MG63 (cell line): ENCODE data around the gene DUSP2. TPM values are rescaled to one million over a fixed set of nuclear protein-coding genes. Genes with fewer than 3 reads are reported as not detected.

Experiments used
- DNase-seq: peaks from one replicate; pipeline ENCODE4 v3.0.0-alpha.2; 2020
- H3K27me3 ChIP-seq: fragments of 250-450 bp; sonication (Bioruptor Pico); 2 replicates; pipeline ENCODE4 v1.5.1; 2020; ENCODE audit warnings: mild to moderate bottlenecking, moderate library complexity
- H3K36me3 ChIP-seq: fragments of 250-450 bp; sonication (Bioruptor Pico); 2 replicates; pipeline ENCODE4 v1.5.1; 2020; ENCODE audit warnings: mild to moderate bottlenecking, moderate library complexity
- H3K4me3 ChIP-seq: fragments of 250-450 bp; sonication (Bioruptor Pico); 2 replicates; pipeline ENCODE4 v1.5.1; 2020; ENCODE audit warnings: mild to moderate bottlenecking, moderate library complexity
- H3K9me3 ChIP-seq: fragments of 250-450 bp; sonication (Bioruptor Pico); 2 replicates; pipeline ENCODE4 v1.5.1; 2020; ENCODE audit warnings: mild to moderate bottlenecking, moderate library complexity
- total RNA-seq: library from RNA; depleted of rRNA; stranded (reverse); fragments of >200 nt; shearing (Covaris generic); gene quantifications from 2 replicates; pipeline ENCODE4 v1.2.3, GENCODE V29; 2014; ENCODE audit warnings: low replicate concordance

DUSP2 gene
- total RNA-seq, 1 experiment from 2014 or later: 8.7 TPM

GRCh38 chr2:96124406-96125265 is 20.6 kb downstream of the DUSP2 start:
- no peaks in the 10 kb centered on the region for H3K9me3 ChIP-seq
- H3K4me3 ChIP-seq: no peak overlapping the region
- no peaks in the 10 kb centered on the region for H3K36me3 ChIP-seq
- no peaks in the 10 kb centered on the region; the same call in 1 of the 2 replicates for H3K27me3 ChIP-seq
- DNase-seq: no peak

GRCh38 chr2:96123936-96124335 is 21.3 kb downstream of the DUSP2 start:
- no peak for DNase-seq

DNA sequence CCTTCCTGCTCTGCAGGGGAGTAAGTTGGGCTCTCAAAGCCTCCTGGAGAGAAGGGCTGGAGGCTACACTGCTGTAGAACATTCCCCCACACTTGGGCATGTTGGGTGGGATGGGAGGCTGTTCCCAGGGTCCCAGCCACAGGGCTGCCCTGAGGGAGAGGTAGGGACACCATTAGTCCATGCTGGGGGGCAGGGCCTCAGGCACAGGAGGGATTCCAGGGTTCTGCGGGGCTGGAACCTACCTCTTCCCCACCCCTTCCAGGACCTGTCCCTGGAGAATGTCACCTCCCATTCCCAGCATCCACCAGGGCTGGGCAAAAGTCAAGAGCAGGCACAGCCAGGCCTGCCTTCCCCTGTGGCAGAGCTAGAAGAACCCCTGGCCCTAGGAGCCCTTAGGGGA is 21.9 kb downstream of the DUSP2 start:
- Histone ChIP-seq H3K4me3 (no peak overlapping the region), H3K36me3 (no peaks in the 10 kb centered on the region), H3K9me3 (no peaks in the 10 kb centered on the region), H3K27me3 (no peaks in the 10 kb centered on the region; the same call in 1 of the 2 replicates)
- no peak for DNase-seq

More at GRCh38 chr2:96123936-96124335, 21.3 kb downstream of the DUSP2 start:
- no peaks in the 10 kb centered on the region; the same call in 1 of the 2 replicates for H3K27me3 ChIP-seq
- no peak overlapping the region for H3K4me3 ChIP-seq
- no peaks in the 10 kb centered on the region for H3K36me3 ChIP-seq
- no peaks in the 10 kb centered on the region for H3K9me3 ChIP-seq

GRCh38 chr2:96122391-96122790 is 22.8 kb downstream of the DUSP2 start:
- H3K9me3 ChIP-seq: no peaks in the 10 kb centered on the region
- no peaks in the 10 kb centered on the region; the same call in 1 of the 2 replicates for H3K27me3 ChIP-seq
- H3K36me3 ChIP-seq: no peaks in the 10 kb centered on the region
- no peak overlapping the region for H3K4me3 ChIP-seq
- DNase-seq: no peak

DNA sequence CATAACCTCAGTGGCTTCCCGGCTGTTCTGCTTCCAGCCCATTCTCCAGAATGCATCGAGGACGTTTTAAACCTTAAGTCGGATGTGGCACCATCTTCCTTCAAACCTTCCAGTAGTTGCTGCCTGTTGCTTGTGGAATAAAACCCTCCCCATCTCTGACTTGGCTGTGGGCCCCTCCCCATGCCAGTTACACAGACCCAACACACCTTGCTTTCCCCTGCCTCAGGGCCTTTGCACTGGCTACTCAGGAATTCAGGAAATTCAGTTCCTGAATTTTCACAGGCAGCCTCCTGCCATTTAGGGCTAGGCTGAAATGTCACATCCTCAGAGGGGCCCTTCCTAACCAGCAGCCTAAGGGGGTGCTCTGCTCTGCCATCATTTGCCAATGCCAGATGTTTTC is 23.8 kb downstream of the DUSP2 start:
- Histone ChIP-seq H3K36me3 (no peaks in the 10 kb centered on the region), H3K9me3 (no peaks in the 10 kb centered on the region), H3K27me3 (no peaks in the 10 kb centered on the region; the same call in 1 of the 2 replicates), H3K4me3 (no peak overlapping the region)
- no peak for DNase-seq

DNA sequence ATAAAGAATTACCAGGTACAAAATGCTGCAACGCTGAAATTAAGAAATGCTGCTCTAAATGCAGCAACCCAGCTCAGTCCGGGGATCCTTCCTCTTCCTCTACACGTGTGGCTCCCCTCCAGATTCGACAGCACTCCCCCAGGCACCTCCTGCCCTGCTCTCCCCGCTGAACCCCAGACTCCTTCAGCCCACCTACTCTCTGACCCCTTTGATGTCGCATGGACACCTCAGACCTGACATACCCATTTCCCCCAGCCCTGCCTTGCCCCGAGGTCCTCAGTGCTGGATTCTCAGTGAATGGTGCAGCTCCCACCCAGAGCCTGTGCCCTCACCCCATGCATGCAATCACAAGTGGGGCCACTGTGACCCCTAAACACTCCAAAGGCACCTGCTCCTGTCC is 24.2 kb downstream of the DUSP2 start:
- Histone ChIP-seq H3K27me3 (no peaks in the 10 kb centered on the region; the same call in 1 of the 2 replicates), H3K4me3 (no peak overlapping the region), H3K36me3 (no peaks in the 10 kb centered on the region), H3K9me3 (no peaks in the 10 kb centered on the region)
- no peak for DNase-seq

DNA sequence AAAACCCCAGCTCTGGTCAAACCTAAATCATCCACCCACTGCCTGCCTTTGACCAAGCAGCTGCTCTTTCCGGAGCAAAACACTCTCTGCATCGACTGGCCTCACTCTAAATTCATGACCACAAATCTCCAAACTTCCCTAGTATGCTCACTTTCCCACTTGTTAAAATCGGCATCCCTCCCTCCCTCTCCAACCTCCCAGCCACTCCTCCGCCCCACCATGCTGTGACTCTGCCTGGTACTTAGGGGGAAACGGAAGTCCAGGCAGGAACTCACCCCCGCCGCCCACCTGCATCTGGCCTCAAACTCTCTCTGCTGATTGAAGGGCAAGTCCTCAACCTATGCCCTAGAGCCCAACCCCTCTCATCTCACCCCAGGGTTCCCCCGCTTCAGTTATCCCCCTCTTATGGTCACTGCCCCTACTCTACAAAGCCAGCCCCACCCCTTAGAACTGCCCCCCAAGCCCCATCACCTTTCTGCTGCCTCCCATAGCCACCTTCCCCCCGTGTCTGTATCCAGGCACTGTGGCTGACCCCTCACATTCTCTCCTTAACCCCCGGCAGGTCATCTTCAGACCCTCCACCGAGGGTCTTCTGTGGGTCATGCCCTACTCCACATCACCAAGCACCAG is 25.0 kb downstream of the DUSP2 start:
- H3K36me3 ChIP-seq: no peaks in the 10 kb centered on the region
- DNase-seq: no peak
- no peaks in the 10 kb centered on the region for H3K9me3 ChIP-seq
- no peaks in the 10 kb centered on the region; the same call in 1 of the 2 replicates for H3K27me3 ChIP-seq
- no peak overlapping the region for H3K4me3 ChIP-seq

GRCh38 chr2:96119389-96119751 is 25.9 kb downstream of the DUSP2 start:
- H3K27me3 ChIP-seq: no peaks in the 10 kb centered on the region; the same call in 1 of the 2 replicates
- H3K36me3 ChIP-seq: no peaks in the 10 kb centered on the region
- DNase-seq: no peak
- H3K4me3 ChIP-seq: no peak overlapping the region
- no peaks in the 10 kb centered on the region for H3K9me3 ChIP-seq

GRCh38 chr2:96118698-96119388 is 26.4 kb downstream of the DUSP2 start:
- H3K27me3 ChIP-seq: no peaks in the 10 kb centered on the region; the same call in 1 of the 2 replicates
- DNase-seq: no peak
- H3K9me3 ChIP-seq: no peaks in the 10 kb centered on the region
- no peak overlapping the region for H3K4me3 ChIP-seq
- H3K36me3 ChIP-seq: no peaks in the 10 kb centered on the region

- no peak overlapping the region for H3K4me3 ChIP-seq
- no peaks in the 10 kb centered on the region for H3K36me3 ChIP-seq
- H3K27me3 ChIP-seq: no peaks in the 10 kb centered on the region; the same call in 1 of the 2 replicates
- H3K9me3 ChIP-seq: no peaks in the 10 kb centered on the region
- no peak for DNase-seq
These were observed 27.3 kb downstream of the DUSP2 start for GRCh38 chr2:96117701-96118588.

DNA sequence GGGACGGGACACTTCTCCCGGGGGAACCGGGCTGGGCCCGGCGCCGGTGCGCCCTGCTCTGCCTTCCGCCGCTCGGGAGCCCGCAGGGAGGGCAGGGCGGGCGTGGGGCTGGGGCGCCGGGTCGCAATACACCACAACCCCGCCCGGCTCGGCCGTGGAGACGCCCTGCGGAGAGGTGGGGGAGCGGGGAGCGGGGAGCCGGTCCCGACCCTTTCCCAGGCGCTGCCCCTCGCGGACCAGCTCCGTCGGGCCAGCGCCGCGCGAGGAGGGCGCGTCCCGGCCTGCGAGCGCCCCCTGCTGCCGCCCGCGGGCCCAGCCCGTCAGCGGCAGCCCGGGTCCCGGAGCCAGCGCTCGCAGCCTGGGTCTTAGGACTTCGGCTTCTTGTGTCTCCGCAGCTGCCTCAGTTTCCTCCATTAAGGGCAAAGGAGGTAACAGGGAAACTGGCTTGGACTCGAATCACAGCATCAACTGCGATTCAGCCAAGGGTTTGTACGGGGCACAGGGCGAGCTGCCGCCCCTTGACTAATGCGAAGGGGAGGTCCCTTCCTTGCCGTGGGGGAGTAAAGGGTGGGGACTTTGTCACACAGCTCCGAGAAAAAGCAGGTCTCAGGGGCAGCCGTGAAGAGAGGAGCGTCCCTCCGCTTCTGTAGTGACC is 28.2 kb downstream of the DUSP2 start:
- Histone ChIP-seq H3K27me3 (no peaks in the 10 kb centered on the region; the same call in 1 of the 2 replicates), H3K36me3 (no peaks in the 10 kb centered on the region), H3K9me3 (no peaks in the 10 kb centered on the region), H3K4me3 (peak overlapping the region; percentile 34; the same call in 1 of the 2 replicates)
- peak; percentile 41 for DNase-seq

DNA sequence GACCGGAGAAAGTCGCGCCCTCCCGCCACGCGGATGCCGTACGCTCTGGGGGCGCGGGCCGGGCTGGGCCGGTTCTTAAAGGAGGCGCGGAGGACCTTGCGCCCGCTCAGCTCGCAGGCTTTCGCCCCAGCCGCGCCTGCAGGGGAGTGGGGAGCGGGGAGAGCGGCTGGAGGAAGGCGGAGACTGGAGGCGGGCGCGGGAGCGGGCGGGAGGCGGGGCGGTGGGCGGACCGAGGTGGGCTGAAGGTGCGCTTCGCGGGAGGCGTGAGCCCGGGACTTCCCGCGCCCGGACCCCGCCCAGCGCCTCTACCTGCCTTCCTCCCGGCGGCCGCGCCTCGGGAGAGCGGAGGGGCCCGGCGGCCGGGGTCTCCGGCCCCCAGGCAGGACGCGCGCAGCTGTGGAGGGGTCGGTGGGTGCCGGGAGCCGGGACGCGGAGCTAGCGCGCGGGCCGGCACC is 28.8 kb downstream of the DUSP2 start, which contains the start of gene ADRA2B:
TSS of gene ADRA2B (minus strand) at position 148 of the 455 bp plus-strand sequence. CDS start 422 bp downstream, outside the sequence.
- Histone ChIP-seq H3K9me3 (no peaks in the 10 kb centered on the region), H3K36me3 (no peaks in the 10 kb centered on the region), H3K4me3 (peak within 1 kb of the TSS; percentile 34; the same call in 1 of the 2 replicates), H3K27me3 (no peaks in the 10 kb centered on the region; the same call in 1 of the 2 replicates)
- peak; percentile 23 for DNase-seq

DNA sequence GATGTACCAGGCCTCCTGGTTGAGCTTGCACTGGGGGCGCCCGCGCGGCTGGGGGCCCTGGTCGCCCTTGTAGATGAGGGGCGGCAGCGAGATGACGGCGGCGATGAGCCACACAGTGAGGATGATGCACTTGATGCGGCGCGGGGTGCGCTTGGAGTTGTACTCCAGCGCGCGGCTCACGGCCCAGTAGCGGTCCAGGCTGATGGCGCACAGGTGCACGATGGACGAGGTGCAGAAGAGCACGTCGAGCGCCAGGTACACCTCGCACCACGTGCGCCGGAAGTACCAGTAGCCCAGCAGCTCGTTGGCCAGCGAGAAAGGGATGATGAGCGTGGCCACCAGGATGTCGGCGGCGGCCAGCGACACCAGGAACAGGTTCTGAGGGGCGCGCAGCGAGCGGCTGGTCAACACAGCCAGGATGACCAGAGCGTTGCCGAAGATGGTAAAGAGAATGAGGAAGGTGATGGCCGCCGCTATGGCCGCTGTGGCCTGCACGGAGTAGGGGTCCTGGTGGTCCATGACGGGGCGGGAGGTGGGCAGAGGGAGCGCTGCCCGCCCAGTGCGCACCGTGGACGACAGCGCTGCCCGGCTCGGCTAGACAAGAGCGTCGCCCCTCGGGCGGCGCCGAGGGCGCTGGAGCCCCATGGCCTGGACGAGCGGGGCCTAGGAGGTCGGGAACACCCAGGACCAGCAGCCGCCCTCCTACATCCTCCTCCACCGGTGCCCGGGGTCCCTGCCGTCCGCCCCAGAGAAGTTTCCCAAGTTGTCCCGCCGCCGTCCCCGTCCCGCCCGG is 29.4 kb downstream of the DUSP2 start:
- Histone ChIP-seq H3K9me3 (no peaks in the 10 kb centered on the region), H3K27me3 (no peaks in the 10 kb centered on the region; the same call in 1 of the 2 replicates), H3K36me3 (no peaks in the 10 kb centered on the region), H3K4me3 (no peak overlapping the region)
- no peak for DNase-seq

GRCh38 chr2:96114903-96115581 is 30.2 kb downstream of the DUSP2 start:
- H3K4me3 ChIP-seq: no peak overlapping the region

More at GRCh38 chr2:96114903-96115581, 30.2 kb downstream of the DUSP2 start:
- H3K27me3 ChIP-seq: no peaks in the 10 kb centered on the region; the same call in 1 of the 2 replicates
- no peak for DNase-seq
- no peaks in the 10 kb centered on the region for H3K9me3 ChIP-seq
- no peaks in the 10 kb centered on the region for H3K36me3 ChIP-seq
